ENCODE measurements around the gene DLGAP1. TPM values are rescaled to one million over a fixed set of nuclear protein-coding genes. Genes with fewer than 3 reads are reported as not detected.

The DLGAP1 gene
- total RNA-seq, 1 donor from 2014 or later = 2.0 TPM

DNA sequence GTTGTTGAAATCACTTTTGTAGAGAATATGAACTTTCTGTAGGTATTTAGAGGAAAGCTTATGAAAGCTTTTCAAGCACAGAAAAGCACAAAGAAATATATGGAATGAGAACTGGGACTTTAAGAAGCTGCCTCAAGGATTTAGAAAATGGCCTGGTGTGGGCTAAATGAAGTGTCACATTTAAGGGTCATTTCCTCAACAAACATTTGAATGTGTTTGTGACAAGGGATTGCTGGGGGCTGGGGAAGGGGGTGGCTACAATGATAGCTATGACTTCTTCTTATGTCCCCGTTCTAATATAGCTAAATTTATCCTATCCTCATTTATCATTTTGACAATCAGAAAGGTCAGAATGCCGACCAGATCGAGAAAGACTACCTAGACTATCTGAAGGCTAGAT lies 69.2 kb downstream of the DLGAP1 start:
- H3K9me3 ChIP-seq = no peaks in the 10 kb centered on the region
- no peak overlapping the region for H3K27ac ChIP-seq
- no peaks in the 10 kb centered on the region for H3K36me3 ChIP-seq
- H3K4me3 ChIP-seq = no peak overlapping the region
- no peak for DNase-seq (ENCODE audit: low spot score in 2 of 2)
- intact Hi-C loops (cut with DNase I) = no loop called here
- TF ChIP-seq, protein P1, sequence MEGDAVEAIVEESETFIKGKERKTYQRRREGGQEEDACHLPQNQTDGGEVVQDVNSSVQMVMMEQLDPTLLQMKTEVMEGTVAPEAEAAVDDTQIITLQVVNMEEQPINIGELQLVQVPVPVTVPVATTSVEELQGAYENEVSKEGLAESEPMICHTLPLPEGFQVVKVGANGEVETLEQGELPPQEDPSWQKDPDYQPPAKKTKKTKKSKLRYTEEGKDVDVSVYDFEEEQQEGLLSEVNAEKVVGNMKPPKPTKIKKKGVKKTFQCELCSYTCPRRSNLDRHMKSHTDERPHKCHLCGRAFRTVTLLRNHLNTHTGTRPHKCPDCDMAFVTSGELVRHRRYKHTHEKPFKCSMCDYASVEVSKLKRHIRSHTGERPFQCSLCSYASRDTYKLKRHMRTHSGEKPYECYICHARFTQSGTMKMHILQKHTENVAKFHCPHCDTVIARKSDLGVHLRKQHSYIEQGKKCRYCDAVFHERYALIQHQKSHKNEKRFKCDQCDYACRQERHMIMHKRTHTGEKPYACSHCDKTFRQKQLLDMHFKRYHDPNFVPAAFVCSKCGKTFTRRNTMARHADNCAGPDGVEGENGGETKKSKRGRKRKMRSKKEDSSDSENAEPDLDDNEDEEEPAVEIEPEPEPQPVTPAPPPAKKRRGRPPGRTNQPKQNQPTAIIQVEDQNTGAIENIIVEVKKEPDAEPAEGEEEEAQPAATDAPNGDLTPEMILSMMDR (IDR thresholded peaks at IDR 0.05) = no peak
- no peaks in the 10 kb centered on the region for H3K27me3 ChIP-seq
- no peaks in the 10 kb centered on the region for H3K4me1 ChIP-seq

DNA sequence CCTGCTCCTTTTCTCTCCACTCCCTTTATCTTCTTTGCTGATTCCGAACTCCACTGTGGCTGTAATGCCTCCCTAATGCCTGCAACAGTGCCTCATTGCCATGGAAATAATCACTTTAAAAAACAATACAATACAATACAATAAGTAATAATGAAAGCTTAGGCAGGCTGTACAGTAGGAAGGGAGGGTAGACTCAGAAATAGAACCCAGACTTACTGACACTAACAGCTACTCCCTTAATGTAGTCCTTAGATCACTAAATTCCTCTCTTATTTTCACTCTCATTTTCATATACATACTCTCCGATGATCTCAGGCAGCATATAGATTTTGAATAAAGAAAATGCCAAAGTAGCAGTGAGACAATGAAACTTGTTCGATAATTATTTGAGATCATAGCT lies 70.2 kb downstream of the DLGAP1 start:
- Histone ChIP-seq H3K9me3 (no peaks in the 10 kb centered on the region), H3K4me1 (no peaks in the 10 kb centered on the region), H3K27me3 (no peaks in the 10 kb centered on the region), H3K27ac (no peak overlapping the region), H3K36me3 (no peaks in the 10 kb centered on the region), H3K4me3 (no peak overlapping the region)
- TF ChIP-seq, protein P1 (IDR thresholded peaks at IDR 0.05) = no peak
- DNase-seq (ENCODE audit: low spot score in 2 of 2) = no peak
- intact Hi-C loops (cut with DNase I) = no loop called here

DNA sequence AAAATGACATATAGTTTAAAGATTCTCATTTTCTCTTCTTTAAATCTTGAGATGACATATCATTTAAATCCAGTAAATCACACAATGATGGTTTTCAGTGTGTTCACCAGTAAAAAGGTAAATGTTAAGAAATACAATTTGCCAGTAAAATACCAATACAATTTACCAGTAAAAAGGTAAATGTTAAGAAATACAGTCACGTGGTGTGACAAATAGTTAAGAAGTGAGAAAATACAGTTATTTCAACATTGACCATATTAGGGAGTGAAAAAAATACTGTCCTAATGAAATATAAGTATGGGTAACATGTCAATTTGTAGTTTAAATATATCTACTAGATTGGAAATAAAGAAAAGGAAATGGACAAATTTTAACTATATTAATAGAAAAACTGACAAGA lies 80.5 kb downstream of the DLGAP1 start:
- Histone ChIP-seq H3K4me1 (no peaks in the 10 kb centered on the region), H3K27me3 (no peaks in the 10 kb centered on the region), H3K27ac (no peak overlapping the region), H3K36me3 (no peaks in the 10 kb centered on the region), H3K4me3 (no peak overlapping the region), H3K9me3 (no peaks in the 10 kb centered on the region)
- TF ChIP-seq, protein P1 (IDR thresholded peaks at IDR 0.05) = no peak
- no peak for DNase-seq (ENCODE audit: low spot score in 2 of 2)
- intact Hi-C loops (cut with DNase I) = no loop called here

GRCh38 chr18:4369705-4370104 lies 85.4 kb downstream of the DLGAP1 start:
- Histone ChIP-seq H3K4me3 (no peak overlapping the region), H3K9me3 (no peaks in the 10 kb centered on the region), H3K27ac (no peak overlapping the region), H3K36me3 (no peaks in the 10 kb centered on the region), H3K4me1 (no peaks in the 10 kb centered on the region), H3K27me3 (no peaks in the 10 kb centered on the region)
- intact Hi-C loops (cut with DNase I) = no loop called here
- no peak for DNase-seq (ENCODE audit: low spot score in 2 of 2)
- TF ChIP-seq, protein P1 (IDR thresholded peaks at IDR 0.05) = no peak

GRCh38 chr18:4360221-4360715 lies 94.8 kb downstream of the DLGAP1 start:
- no peak overlapping the region for H3K4me3 ChIP-seq
- H3K27ac ChIP-seq = no peak overlapping the region
- no peaks in the 10 kb centered on the region for H3K27me3 ChIP-seq
- intact Hi-C loops (cut with DNase I) = no loop called here
- no peaks in the 10 kb centered on the region for H3K36me3 ChIP-seq
- no peaks in the 10 kb centered on the region for H3K4me1 ChIP-seq
- TF ChIP-seq, protein P1 (IDR thresholded peaks at IDR 0.05) = no peak
- H3K9me3 ChIP-seq = no peaks in the 10 kb centered on the region
- no peak for DNase-seq (ENCODE audit: low spot score in 2 of 2)

- no peaks in the 10 kb centered on the region for H3K27me3 ChIP-seq
- TF ChIP-seq, protein P1 (IDR thresholded peaks at IDR 0.05) = no peak
- intact Hi-C loops (cut with DNase I) = no loop called here
- H3K9me3 ChIP-seq = no peaks in the 10 kb centered on the region
- no peaks in the 10 kb centered on the region for H3K4me1 ChIP-seq
- DNase-seq (ENCODE audit: low spot score in 2 of 2) = no peak
- H3K27ac ChIP-seq = no peak overlapping the region
- no peak overlapping the region for H3K4me3 ChIP-seq
- no peaks in the 10 kb centered on the region for H3K36me3 ChIP-seq
Measured at GRCh38 chr18:4358618-4359017, 96.5 kb downstream of the DLGAP1 start.

All from ascending aorta (tissue), 2 donors.